H9 (cell line): Measurements from ENCODE around the gene DEDD2. TPM values are rescaled to one million over a fixed set of nuclear protein-coding genes. Genes with fewer than 3 reads are reported as not detected.
A peak's percentile ranks its signal among the peaks of the same experiment; 100 is the strongest.

Experiments
- DNase-seq: peaks from one replicate; pipeline ENCODE4 v3.0.0-alpha.2; 2017
- H2AFZ ChIP-seq: one replicate; pipeline ENCODE4 v1.6.1; 2013; ENCODE audit warnings: mild to moderate bottlenecking, low read length, control low read depth, moderate library complexity
- H2AK5ac ChIP-seq: 2 replicates; pipeline ENCODE4 v1.6.1; 2013; ENCODE audit warnings: low read length, control low read depth, mixed read lengths; ENCODE audit not compliant: insufficient read length
- H2BK120ac ChIP-seq: one replicate; pipeline ENCODE4 v1.6.1; 2013; ENCODE audit warnings: low read depth, mild to moderate bottlenecking, low read length, control low read depth, inconsistent platforms; ENCODE audit not compliant: poor library complexity, severe bottlenecking
- H2BK12ac ChIP-seq: 2 replicates; pipeline ENCODE4 v1.6.1; 2013; ENCODE audit warnings: low read length, control low read depth, mixed read lengths, low read depth; ENCODE audit not compliant: insufficient read length
- H2BK15ac ChIP-seq: 2 replicates; pipeline ENCODE4 v1.6.1; 2013; ENCODE audit warnings: low read depth, low read length, control low read depth
- H2BK20ac ChIP-seq: one replicate; pipeline ENCODE4 v1.6.1; 2013; ENCODE audit warnings: low read depth, mild to moderate bottlenecking, low read length, control low read depth, inconsistent platforms; ENCODE audit not compliant: poor library complexity, severe bottlenecking
- H2BK5ac ChIP-seq: 2 replicates; pipeline ENCODE4 v1.6.1; 2013; ENCODE audit warnings: low read length, control low read depth, mixed read lengths; ENCODE audit not compliant: insufficient read length
- H3K14ac ChIP-seq: 2 replicates; pipeline ENCODE4 v1.6.1; 2013; ENCODE audit warnings: low read length, control low read depth; ENCODE audit not compliant: insufficient read depth
- H3K18ac ChIP-seq: 2 replicates; pipeline ENCODE4 v1.6.1; 2013; ENCODE audit warnings: low read depth, mild to moderate bottlenecking, mixed read lengths, low read length, control low read depth; ENCODE audit not compliant: insufficient read length
- H3K23ac ChIP-seq: 2 replicates; pipeline ENCODE4 v1.6.1; 2013; ENCODE audit warnings: low read length, control low read depth, mixed read lengths, low read depth; ENCODE audit not compliant: insufficient read length
- H3K23me2 ChIP-seq: 2 replicates; pipeline ENCODE4 v1.6.1; 2013; ENCODE audit warnings: low read depth, mild to moderate bottlenecking, mixed read lengths, low read length, control low read depth; ENCODE audit not compliant: insufficient read length, poor library complexity, severe bottlenecking
- H3K27ac ChIP-seq: 2 replicates; pipeline ENCODE4 v1.5.1; 2013; ENCODE audit warnings: low read length, control low read depth, mixed read lengths, low read depth; ENCODE audit not compliant: insufficient read length
- H3K27me3 ChIP-seq: 2 replicates; pipeline ENCODE4 v1.6.1; 2013; ENCODE audit warnings: low read length, control low read depth, inconsistent platforms; ENCODE audit not compliant: insufficient read depth
- H3K4ac ChIP-seq: 2 replicates; pipeline ENCODE4 v1.6.1; 2013; ENCODE audit warnings: low read depth, mild to moderate bottlenecking, control low read depth, inconsistent platforms, low read length, moderate library complexity
- H3K4me1 ChIP-seq: 2 replicates; pipeline ENCODE4 v1.6.1; 2013; ENCODE audit warnings: low read length, control low read depth, inconsistent platforms; ENCODE audit not compliant: insufficient read depth
- H3K4me2 ChIP-seq: 2 replicates; pipeline ENCODE4 v1.6.1; 2013; ENCODE audit warnings: low read length, control low read depth, mixed read lengths; ENCODE audit not compliant: insufficient read length, insufficient read depth
- H3K56ac ChIP-seq: 2 replicates; pipeline ENCODE4 v1.6.1; 2013; ENCODE audit warnings: low read depth, mild to moderate bottlenecking, mixed read lengths, low read length, control low read depth; ENCODE audit not compliant: insufficient read length
- H3K79me1 ChIP-seq: 2 replicates; pipeline ENCODE4 v1.6.1; 2013; ENCODE audit warnings: low read depth, mild to moderate bottlenecking, moderate library complexity, low read length, control low read depth, inconsistent platforms; ENCODE audit not compliant: insufficient read depth, poor library complexity, severe bottlenecking
- H3K79me2 ChIP-seq: 2 replicates; pipeline ENCODE4 v1.6.1; 2013; ENCODE audit warnings: low read length, control low read depth, inconsistent platforms; ENCODE audit not compliant: insufficient read depth
- H3K9ac ChIP-seq: 2 replicates; pipeline ENCODE4 v1.6.1; 2013; ENCODE audit warnings: low read length, control low read depth, mixed read lengths; ENCODE audit not compliant: insufficient read length; ENCODE audit errors: extremely low read depth
- H3K9me3 ChIP-seq: one replicate; pipeline ENCODE4 v1.6.1; 2013; ENCODE audit warnings: low read depth, low read length, inconsistent platforms; ENCODE audit not compliant: control insufficient read depth
- H3T11ph ChIP-seq: one replicate; pipeline ENCODE4 v1.6.1; 2013; ENCODE audit warnings: mild to moderate bottlenecking, low read length, control low read depth, inconsistent platforms
- H4K20me1 ChIP-seq: one replicate; pipeline ENCODE4 v1.6.1; 2013; ENCODE audit not compliant: control insufficient read depth, insufficient read length, insufficient read depth
- H4K5ac ChIP-seq: 2 replicates; pipeline ENCODE4 v1.6.1; 2013; ENCODE audit warnings: low read depth, mild to moderate bottlenecking, mixed read lengths, low read length, control low read depth; ENCODE audit not compliant: insufficient read length
- H4K8ac ChIP-seq: replicated peaks from 2 replicates; pipeline ENCODE4 v1.6.1; 2013; ENCODE audit warnings: low read length, control low read depth, mixed read lengths, low read depth; ENCODE audit not compliant: insufficient read length
- H4K91ac ChIP-seq: 2 replicates; pipeline ENCODE4 v1.6.1; 2013; ENCODE audit warnings: low read depth, mild to moderate bottlenecking, moderate library complexity, mixed read lengths, low read length, control low read depth; ENCODE audit not compliant: insufficient read length
- H3K27ac Mint-ChIP-seq, 3 experiments: 2 replicates in 2 of 3; 3 replicates in 1 of 3; pipeline ENCODE4 v1.8.0; 2020 to 2021; ENCODE audit warnings: mixed read lengths in 3 of 3, mild to moderate bottlenecking in 1 of 3, moderate library complexity in 1 of 3
- H3K27me3 Mint-ChIP-seq: 2 replicates; pipeline ENCODE4 v1.8.0; 2021; ENCODE audit warnings: low read depth, mild to moderate bottlenecking, moderate library complexity, mixed read lengths
- H3K36me3 Mint-ChIP-seq, 3 experiments: 2 replicates in 2 of 3; 3 replicates in 1 of 3; pipeline ENCODE4 v1.8.0; 2020 to 2021; ENCODE audit warnings: low read depth in 3 of 3, mixed read lengths in 3 of 3; ENCODE audit not compliant: insufficient read depth in 1 of 3
- H3K4me1 Mint-ChIP-seq, 2 experiments: 2 replicates each; pipeline ENCODE4 v1.8.0; 2020; ENCODE audit warnings: mixed read lengths in 2 of 2
- H3K4me3 Mint-ChIP-seq, 2 experiments: 2 replicates in 1 of 2; 3 replicates in 1 of 2; pipeline ENCODE4 v1.8.0; 2020 to 2021; ENCODE audit warnings: mild to moderate bottlenecking in 2 of 2, mixed read lengths in 2 of 2, moderate library complexity in 1 of 2
- H3K9me3 Mint-ChIP-seq, 2 experiments: 2 replicates in 1 of 2; 3 replicates in 1 of 2; pipeline ENCODE4 v1.8.0; 2020; ENCODE audit warnings: mild to moderate bottlenecking in 2 of 2, mixed read lengths in 2 of 2, moderate library complexity in 1 of 2
- WGBS: extraction: QIAGEN DNeasy Blood & Tissue Kit; methylation state at CpG from one replicate; pipeline ENCODE4 v1.1.7; 2013; ENCODE audit warnings: missing lambda C conversion rate, low lambda C conversion rate, mixed read lengths; ENCODE audit not compliant: insufficient read length; ENCODE audit errors: extremely low coverage; 5-methylcytosine and 5-hydroxymethylcytosine counted together
- total RNA-seq: library from RNA; stranded (reverse); gene quantifications from 2 replicates; pipeline ENCODE4 v1.2.1, GENCODE V29; 2021
- TF ChIP-seq, protein P1 (sequence below): fragments of 200-600 bp; sonication (generic); conservative IDR thresholded peaks from 3 replicates; pipeline ENCODE4 v1.8.0; 2021; ENCODE audit warnings: antibody characterized with exemption, mild to moderate bottlenecking

DEDD2 gene
- total RNA-seq, 1 experiment from 2014 or later: 32.3 TPM

DNA sequence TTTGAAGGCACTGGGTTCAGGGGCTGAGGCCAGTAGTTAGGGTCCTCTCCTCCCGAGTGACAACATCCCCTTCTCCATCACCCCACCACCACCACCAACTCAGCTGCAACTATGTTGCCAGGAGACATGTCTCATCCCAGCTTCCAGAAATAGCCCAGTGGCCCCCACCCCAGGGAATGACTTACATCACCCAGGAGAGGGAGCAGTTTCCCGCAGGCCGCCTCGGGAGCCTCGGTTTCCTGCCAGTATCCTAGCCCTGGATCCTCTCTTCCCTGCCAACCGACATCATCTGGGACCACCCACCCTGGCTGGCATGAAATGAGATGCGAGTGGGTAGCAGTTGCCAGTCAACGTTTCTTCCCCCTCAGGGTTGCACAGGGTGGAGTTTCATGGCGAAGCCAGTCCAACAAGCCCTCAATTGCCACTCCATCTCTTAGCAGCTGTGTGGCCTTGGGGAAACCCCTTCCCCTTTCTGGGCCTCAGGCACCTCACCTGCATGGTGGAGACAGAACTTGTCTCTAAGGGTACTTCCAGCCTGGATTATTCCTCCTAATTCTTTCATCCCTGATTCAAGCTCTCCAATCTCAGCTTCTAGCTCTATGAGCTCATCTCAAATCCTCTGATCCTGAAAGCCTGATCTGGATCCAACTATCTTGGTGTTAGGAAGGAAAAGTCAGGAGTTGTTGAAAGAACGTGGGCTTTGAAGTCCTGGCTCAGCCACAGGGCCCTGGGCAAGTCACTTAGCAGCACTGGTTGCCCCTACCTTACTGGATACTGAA lies 28.9 kb upstream of the DEDD2 start:
- Histone ChIP-seq H3K79me2 (no peaks in the 10 kb centered on the region; the same call in 1 of the 2 replicates), H4K91ac (no peak overlapping the region), H2BK20ac (no peak overlapping the region), H3K56ac (no peak overlapping the region), H2BK5ac (no peak overlapping the region), H4K20me1 (no peaks in the 10 kb centered on the region), H3K14ac (no peak overlapping the region), H2BK120ac (no peak overlapping the region), H2BK12ac (no peak overlapping the region), H3K4ac (no peak overlapping the region), H4K5ac (no peak overlapping the region), H4K8ac (no peak overlapping the region), H3K79me1 (no peaks in the 10 kb centered on the region), H3K4me2 (no peak overlapping the region), H3K9ac (no peak overlapping the region), H2BK15ac (no peak overlapping the region), H3K9me3 (no peaks in the 10 kb centered on the region), H3T11ph (no peak overlapping the region), H2AFZ (no peak overlapping the region), H3K23me2 (peaks cover 4% of the 10 kb centered on the region), H3K27ac (no peak overlapping the region), H3K27me3 (no peaks in the 10 kb centered on the region), H3K23ac (no peak overlapping the region), H3K4me1 (no peaks in the 10 kb centered on the region; the same call in 1 of the 2 replicates), H3K18ac (no peak overlapping the region), H2AK5ac (no peak overlapping the region)
- no CpG with 5 or more reads among the region's 10 CpGs for WGBS
- Mint-ChIP-seq H3K27ac (peak overlapping the region; percentile 32 to 68 (median 48); a peak in 2 of 7 replicates), H3K4me3 (no peak overlapping the region), H3K4me1 (peaks cover 28 to 41% of the 10 kb centered on the region in 2 experiments), H3K36me3 (peaks cover 3 to 20% (median 15%) of the 10 kb centered on the region in 3 experiments; a peak in 6 of 7 replicates), H3K27me3 (no peaks in the 10 kb centered on the region; the same call in 1 of the 2 replicates), H3K9me3 (no peaks in the 10 kb centered on the region)
- TF ChIP-seq, protein P1, sequence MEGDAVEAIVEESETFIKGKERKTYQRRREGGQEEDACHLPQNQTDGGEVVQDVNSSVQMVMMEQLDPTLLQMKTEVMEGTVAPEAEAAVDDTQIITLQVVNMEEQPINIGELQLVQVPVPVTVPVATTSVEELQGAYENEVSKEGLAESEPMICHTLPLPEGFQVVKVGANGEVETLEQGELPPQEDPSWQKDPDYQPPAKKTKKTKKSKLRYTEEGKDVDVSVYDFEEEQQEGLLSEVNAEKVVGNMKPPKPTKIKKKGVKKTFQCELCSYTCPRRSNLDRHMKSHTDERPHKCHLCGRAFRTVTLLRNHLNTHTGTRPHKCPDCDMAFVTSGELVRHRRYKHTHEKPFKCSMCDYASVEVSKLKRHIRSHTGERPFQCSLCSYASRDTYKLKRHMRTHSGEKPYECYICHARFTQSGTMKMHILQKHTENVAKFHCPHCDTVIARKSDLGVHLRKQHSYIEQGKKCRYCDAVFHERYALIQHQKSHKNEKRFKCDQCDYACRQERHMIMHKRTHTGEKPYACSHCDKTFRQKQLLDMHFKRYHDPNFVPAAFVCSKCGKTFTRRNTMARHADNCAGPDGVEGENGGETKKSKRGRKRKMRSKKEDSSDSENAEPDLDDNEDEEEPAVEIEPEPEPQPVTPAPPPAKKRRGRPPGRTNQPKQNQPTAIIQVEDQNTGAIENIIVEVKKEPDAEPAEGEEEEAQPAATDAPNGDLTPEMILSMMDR: peak; percentile 71
- DNase-seq: peak; percentile 74
